Measurements from ENCODE around the gene ACBD6. TPM values are rescaled to one million over a fixed set of nuclear protein-coding genes. Genes with fewer than 3 reads are reported as not detected.

The ACBD6 gene
- total RNA-seq, 1 experiment from 2014 or later = 63.7 TPM

- peak; percentile 23 for DNase-seq (ENCODE audit: low spot score)
- Histone ChIP-seq H3K4me1 (ENCODE audit: insufficient read depth, low read length, poor library complexity, severe bottlenecking) (no peaks in the 10 kb centered on the region), H3K27ac (ENCODE audit: low read depth, low read length, poor library complexity, severe bottlenecking) (no peak overlapping the region), H3K9me3 (ENCODE audit: low read depth, low read length, poor library complexity, severe bottlenecking) (no peaks in the 10 kb centered on the region), H3K4me3 (ENCODE audit: low read depth, low read length, poor library complexity, severe bottlenecking) (no peak overlapping the region), H3K27me3 (replicated peaks; ENCODE audit: insufficient read depth, low read depth, low read length, poor library complexity) (peaks cover 58% of the 10 kb centered on the region), H3K36me3 (ENCODE audit: insufficient read depth, low read length, poor library complexity, severe bottlenecking) (no peaks in the 10 kb centered on the region)
- ChIA-PET POLR2A (ENCODE audit: low non-redundant PET) (no interaction called here), CTCF (interaction anchor here (1.0 kb wide), 2 partner anchors 11 to 54 kb away, joined by 3 to 6 read pairs; no protein-coding TSS in a partner anchor)
- no TSS peak for BruUV-seq (replicated peaks)
- TF ChIP-seq CTCF (conservative IDR thresholded peaks at IDR 0.05; ENCODE audit: low read depth, low read length) = no peak
- no peak for TF ChIP-seq EZH2 (IDR thresholded peaks at IDR 0.05; ENCODE audit: borderline replicate concordance, low read depth, low read length, poor library complexity, severe bottlenecking)
- intact Hi-C loops (cut with micrococcal nuclease; ENCODE audit: unreplicated experiment) = no loop called here
Measured at GRCh38 chr1:180241716-180242544, 260.4 kb downstream of the ACBD6 start.

- CTCF ChIA-PET = no interaction called here
- peaks cover 83% of the 10 kb centered on the region for H3K27me3 ChIP-seq (replicated peaks; ENCODE audit: insufficient read depth, low read depth, low read length, poor library complexity)
- H3K4me1 ChIP-seq (ENCODE audit: insufficient read depth, low read length, poor library complexity, severe bottlenecking) = no peaks in the 10 kb centered on the region
Measured at GRCh38 chr1:180239145-180240096, 263.0 kb downstream of the ACBD6 start.

More at GRCh38 chr1:180239145-180240096, 263.0 kb downstream of the ACBD6 start:
- Histone ChIP-seq H3K4me3 (ENCODE audit: low read depth, low read length, poor library complexity, severe bottlenecking) (no peak overlapping the region), H3K27ac (ENCODE audit: low read depth, low read length, poor library complexity, severe bottlenecking) (no peak overlapping the region), H3K9me3 (ENCODE audit: low read depth, low read length, poor library complexity, severe bottlenecking) (no peaks in the 10 kb centered on the region), H3K36me3 (ENCODE audit: insufficient read depth, low read length, poor library complexity, severe bottlenecking) (no peaks in the 10 kb centered on the region)
- TF ChIP-seq EZH2 (IDR thresholded peaks at IDR 0.05; ENCODE audit: borderline replicate concordance, low read depth, low read length, poor library complexity, severe bottlenecking) = no peak
- TF ChIP-seq CTCF (conservative IDR thresholded peaks at IDR 0.05; ENCODE audit: low read depth, low read length) = no peak
- POLR2A ChIA-PET (ENCODE audit: low non-redundant PET) = no interaction called here
- intact Hi-C loops (cut with micrococcal nuclease; ENCODE audit: unreplicated experiment) = no loop called here
- no peak for DNase-seq (ENCODE audit: low spot score)
- BruUV-seq (replicated peaks) = no TSS peak
